D341Med (cell line): ENCODE data around the gene YWHAG.
"Not testable (repeated sequence)": the region's sequence is repeated elsewhere in the genome, so short reads cannot be mapped to it uniquely, and the experiment has no call there.

Source experiments
- DNase-seq: peaks from one replicate; pipeline ENCODE4 v3.0.0; 2012; ENCODE audit warnings: low spot score

Gene YWHAG

DNA sequence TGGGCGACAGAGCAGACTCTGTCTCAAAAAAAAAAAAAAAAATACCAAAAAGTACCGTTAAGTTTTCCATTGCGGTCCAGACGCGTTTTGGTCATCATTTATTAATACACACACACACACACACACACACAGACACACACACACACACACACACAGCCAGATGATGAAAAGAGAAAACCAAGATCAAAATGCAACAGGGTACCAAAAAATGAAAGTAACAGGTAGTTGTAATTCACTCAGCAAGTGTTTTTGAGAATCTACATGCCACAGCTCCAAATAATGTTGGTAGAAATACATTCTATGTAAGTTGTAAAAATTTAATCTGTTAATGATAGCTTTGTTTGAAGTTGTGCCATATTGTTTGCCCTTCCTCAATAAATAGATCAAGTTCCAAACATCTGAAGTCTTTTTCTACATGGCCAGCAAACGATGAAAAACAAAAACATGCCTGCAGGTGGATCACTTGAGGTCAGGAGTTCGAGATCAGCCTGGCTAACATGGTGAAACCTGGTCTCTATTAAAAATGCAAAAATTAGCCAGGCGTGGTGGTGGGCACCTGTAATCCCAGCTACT, 9.4 kb downstream of the YWHAG start:
- no peak for DNase-seq

GRCh38 chr7:76347710-76348109, 11.1 kb downstream of the YWHAG start:
- DNase-seq: no peak

DNA sequence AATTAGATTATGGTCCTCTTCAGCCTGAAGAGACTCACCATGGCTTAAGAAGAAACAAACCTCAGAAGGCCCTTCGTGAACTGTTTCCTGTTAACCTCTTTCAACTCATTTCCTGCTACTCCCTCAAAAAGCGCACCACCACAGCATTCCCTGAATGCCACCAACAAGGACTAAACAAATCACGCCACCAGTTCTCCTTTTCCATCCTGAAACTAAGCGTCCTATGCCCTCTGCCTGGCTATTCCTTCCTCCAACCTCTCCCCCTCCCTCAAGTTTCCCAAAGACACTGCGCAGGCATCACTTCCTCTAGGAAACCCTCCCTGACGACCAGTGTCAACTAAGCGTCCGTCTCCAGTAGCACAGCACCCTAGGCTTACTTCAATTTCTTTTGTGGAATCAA, 12.0 kb downstream of the YWHAG start:
- DNase-seq: no peak

- no peak for DNase-seq
Observed at GRCh38 chr7:76346097-76346496, 12.7 kb downstream of the YWHAG start.

- DNase-seq: no peak
Observed at GRCh38 chr7:76343931-76344321, 14.9 kb downstream of the YWHAG start.

DNA sequence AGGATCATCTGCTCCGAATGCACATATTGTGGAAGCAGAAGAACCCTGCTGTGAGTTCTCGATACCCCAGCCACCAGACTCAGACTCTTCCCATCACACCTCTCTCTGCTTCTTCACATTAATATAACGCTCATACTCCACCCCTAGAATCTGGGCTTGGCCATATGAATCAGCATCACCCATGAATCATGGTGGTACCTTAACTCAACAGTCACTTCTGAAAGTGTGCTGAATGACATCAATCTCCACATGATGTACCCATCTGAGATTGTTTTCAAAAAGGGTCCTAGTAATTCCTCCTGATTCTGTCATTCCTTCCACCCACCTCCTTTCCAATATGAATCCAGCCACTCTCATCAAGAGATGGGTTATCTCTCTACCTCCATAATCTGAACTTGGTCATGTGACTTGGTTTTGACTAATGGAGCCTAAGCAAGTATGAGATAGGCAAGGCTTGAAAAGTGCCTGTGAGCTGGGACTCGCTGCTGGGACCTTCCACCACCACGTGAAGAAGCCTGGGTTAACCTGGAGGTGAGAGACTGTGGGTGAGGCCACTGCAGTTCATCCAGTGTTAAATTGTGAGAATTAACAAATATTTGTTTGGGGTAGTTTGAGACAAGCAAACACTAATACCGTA, 15.4 kb downstream of the YWHAG start:
- DNase-seq: no peak

- no peak for DNase-seq
Observed at GRCh38 chr7:76342222-76342621, 16.6 kb downstream of the YWHAG start.

DNA sequence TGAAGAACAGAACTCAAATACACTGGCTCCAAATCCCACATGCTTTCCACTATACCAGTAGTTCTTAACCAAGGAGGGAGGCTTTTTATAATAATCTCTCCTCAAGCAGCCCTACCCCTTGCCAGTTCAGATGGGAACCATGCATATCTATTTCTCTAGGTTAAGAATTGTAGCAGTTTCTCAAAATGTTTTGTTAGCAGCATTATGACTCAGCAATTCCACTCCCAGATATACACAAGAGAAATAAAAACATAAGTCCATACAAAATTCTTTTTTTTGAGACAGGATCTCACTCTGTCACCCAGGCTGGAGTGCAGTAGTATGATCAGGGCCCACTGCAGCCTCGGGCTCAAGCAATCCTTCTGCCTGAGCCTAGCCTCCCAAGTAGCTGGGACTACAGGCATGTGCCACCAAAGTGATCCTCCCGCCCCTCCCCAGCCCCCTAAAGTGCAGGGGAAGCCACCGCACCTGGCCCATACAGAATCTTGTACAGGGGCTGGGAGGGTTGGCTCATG, 18.1 kb downstream of the YWHAG start:
- DNase-seq: no peak

DNA sequence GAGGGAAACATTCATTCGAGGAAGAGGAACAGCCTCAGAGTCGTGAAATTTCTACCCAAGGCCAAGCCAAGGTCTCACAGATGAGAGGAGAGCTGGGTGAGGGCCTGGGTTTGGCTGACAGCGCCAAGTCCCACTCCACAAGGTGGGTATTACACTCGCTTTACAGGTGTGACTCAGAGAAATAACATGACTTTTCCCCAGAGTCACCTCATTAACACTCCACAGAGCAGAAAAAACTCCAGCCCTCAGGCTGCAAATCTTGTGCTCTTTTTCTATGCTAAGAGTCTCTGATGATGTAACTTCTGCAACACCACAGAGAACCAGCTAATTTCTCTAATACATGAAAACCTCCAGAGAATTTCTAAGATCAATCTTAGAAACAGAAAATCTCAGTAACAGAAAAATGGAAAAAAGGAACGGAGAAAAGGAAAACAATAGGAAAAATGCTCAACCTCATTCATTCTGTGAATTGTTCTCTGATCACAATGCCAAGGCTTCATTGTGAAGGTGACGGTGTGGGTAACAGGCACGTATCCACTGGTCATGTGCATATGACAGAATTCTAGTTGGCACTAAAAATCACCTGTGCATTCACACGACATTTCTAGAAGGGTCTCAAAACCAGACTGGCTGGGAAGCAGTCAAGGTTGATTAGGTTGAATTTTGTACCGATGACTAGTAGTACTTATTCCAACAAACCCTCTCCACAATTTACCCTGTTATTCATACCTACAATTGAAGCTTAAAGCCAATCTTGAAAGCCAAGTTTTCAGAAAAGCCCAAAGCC, 20.3 kb downstream of the YWHAG start:
- no peak for DNase-seq

DNA sequence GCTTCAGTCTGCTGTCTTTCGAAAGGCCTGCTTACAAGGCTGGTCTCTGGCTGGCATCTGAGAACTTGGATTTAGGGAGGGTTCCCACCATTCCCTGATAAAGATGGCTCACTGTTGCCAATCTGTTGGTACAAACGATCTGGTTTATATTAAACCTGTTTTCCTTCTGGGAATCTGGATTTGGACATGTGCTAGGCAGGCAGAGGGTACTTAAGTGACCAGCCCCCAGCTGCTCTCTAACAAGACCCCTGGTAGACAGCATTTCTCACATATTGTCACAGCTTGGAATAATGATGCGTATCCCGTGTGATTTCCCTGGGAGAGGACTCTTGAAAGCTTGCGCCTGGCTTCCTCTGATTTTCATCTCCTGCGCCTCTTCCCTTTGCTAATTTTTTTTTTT, 21.6 kb downstream of the YWHAG start:
- DNase-seq: no peak

DNA sequence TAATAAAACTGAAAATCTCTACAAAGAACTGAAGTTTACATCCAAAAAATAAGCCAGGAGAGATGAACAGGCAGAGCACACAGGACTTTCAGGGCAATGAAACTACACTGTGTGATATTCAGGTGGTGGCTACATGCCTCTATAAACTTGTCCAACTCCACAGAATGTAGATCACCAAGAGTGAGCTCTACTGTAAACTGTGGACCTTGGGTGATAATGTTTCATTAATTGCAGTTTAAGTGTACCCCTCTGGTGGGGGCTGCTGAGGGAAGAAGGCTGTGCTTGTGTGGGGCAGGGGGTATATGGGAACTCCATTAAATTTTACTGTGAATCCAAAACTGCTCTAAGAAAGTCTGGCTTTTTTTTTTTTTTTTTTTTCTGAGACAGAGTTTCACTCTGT, 22.7 kb downstream of the YWHAG start:
- no peak for DNase-seq

- DNase-seq: not testable (repeated sequence)
Observed at GRCh38 chr7:76335417-76335816, 23.4 kb downstream of the YWHAG start.

DNA sequence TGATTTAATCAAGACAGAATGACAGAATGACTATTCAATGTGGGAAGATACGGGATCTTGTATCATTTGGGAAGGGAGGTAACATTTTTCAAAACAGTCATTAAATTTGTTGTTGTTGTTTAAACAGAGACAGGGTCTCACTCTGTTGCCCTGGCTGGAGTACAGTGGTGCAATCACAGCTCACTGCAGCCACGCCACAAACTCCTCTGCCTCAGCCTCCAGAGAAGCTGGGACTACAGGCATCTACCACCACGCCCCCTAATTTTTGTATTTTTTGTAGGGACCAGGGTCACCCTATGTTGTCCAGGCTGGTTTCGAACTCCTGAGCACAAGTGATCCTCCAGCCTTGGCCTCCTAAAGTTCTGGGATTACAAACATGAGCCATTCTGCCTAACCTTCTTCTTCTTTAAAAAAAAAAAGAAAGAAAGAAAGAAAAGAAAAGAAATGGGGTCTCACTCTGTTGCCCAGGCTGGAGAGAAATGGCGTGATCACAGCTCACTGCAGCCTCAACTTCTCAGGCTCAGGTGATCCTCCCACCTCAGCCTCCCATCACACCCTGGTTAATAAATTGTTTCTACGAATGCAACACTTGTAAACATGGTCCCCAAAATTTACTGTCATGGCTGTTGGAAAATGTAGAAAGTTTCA, 24.3 kb downstream of the YWHAG start:
- DNase-seq: no peak

DNA sequence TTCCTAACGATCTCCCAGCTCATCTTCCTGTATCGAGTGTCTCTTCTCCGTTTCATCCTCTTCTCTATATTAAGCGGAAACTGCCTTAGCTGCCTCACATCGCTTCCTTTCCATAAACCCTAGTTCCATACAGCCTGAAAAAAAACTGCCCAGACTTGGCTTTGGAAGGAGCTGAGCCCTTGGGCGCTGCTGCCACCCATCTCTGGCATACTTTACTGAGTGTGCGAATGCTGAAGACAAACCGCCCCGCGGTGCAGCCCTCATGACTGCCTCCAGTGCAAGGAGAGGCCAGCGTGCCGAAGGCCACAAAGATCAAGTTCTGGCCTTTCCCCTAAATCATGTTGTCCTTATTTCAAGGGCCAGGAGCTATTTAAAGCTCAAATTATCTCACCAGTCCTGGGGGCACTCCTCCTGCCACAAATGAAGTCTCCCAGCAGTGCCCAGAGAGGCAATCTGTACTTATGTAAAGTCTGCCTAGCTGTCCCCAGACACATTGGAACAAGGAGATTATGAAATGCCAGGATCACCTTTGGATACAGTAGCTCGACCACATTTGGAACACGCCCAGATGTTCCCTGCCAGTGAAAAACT, 25.2 kb downstream of the YWHAG start:
- no peak for DNase-seq

DNA sequence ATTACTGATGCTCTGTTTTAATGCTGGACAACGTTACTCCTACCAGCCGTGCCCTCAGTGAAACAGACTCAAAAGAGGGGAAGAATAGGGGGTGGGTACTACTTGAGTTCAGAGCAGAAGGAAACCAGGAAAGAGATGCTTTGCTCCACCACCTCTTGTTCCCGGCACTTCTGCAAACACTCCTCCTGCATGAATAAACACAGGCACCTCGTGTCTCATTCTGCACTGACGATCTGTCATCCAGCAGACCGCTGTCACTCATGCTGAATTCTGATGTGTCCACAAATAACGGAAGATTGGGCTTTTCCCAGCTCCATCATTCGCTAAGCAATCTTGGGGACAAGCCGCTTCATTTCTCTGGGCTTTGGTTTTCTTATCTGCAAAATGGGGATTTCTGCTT, 26.7 kb downstream of the YWHAG start:
- no peak for DNase-seq

DNA sequence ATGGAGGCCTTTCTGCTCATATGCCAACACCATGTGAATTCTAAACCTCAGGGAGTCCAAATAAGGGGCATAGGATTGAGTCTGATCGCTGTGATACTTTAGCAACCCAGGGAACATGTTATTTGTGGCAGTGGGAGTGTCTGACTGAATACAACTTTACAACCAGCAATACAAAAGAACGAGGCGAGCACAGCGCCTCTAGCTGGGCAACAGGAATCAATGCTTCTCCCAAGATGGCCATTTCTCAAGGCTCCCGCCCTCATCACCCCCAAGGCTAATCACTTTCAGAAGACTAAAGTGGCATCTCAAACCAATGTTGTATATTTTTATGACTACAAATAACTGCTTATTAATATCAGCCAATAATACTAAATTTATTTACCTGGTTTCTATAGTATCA, 28.1 kb downstream of the YWHAG start:
- DNase-seq: no peak

- no peak for DNase-seq
Observed at GRCh38 chr7:76330261-76330660, 28.5 kb downstream of the YWHAG start.

DNA sequence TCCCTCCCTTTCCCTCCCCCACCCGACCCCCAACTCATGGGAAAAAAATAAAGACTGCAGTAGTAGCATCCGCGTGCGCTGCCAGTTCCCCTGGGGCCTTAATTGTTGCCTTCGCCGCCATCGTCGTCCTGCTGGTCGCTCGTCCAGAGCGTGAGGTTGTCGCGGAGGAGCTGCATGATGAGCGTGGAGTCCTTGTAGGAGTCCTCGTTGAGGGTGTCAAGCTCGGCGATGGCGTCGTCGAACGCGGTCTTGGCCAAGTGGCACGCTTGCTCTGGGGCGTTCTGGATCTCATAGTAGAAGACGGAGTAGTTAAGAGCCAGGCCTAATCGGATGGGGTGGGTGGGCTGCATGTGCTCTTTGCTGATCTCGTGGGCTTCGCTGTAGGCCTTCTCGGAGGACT, 29.3 kb downstream of the YWHAG start:
- no peak for DNase-seq

- no peak for DNase-seq
Observed at GRCh38 chr7:76328389-76328788, 30.4 kb downstream of the YWHAG start.

DNA sequence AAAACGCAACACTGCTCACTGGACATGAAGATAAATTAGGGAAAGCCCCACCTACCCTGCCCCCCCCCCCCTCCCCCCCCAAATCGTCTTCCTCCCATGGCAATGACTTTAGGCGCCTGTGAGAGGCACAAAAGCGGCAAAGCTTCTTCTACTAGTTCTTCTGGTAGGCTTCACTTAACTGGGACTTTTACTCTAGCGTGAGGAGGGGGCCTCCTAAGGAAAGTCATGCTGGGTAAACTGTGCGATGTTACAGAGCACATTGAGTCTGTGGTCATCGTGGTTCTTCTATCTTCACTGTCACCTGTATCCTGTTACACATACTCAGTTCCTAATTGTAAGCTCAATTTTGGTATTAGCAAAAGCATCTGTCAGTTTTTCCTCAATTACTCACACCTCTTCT, 31.2 kb downstream of the YWHAG start:
- DNase-seq: no peak

DNA sequence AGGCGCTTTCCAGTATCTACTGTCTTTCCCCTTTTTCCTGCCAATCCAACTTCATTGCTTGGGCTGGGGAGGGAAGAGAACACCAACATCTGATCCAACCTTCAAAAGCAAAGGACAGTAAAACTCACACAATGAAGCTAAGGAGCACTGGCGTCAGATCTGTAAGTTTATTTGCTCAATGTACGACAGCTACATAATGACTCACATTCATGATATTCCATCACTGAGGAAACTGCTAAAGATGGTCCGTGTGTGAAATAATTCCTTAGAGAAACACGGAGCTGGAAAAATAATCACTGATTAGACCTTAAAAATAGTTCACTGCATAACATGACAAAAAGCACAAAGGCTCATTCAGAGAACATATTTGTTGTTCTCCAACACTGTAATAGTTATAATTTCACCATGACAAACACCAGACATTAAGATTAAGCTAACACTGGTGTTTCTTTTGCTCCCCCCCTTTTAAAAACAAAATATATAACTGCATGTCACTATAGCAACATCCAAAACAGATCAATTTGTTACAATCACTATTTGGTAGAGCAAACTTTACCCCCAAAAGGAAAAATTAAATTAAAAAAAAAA, 32.1 kb downstream of the YWHAG start:
- DNase-seq: no peak

GRCh38 chr7:76325811-76326210, 33.0 kb downstream of the YWHAG start:
- DNase-seq: no peak
